Pancreas (tissue), 10 donors: ENCODE measurements around the gene SLC28A1. TPM values are rescaled to one million over a fixed set of nuclear protein-coding genes. Genes with fewer than 3 reads are reported as not detected.

Experiments
- ATAC-seq, 4 donors: fragments of 200-7000 bp; cut with Tn5 transposase; one replicate each; pipeline versions ENCODE4 v1.8.0 to v1.9.1; 2020; ENCODE audit warnings: mild to moderate bottlenecking in 4 of 4, moderate library complexity in 4 of 4
- DNase-seq, 6 donors: peaks; one replicate each; pipeline ENCODE4 v3.0.0-alpha.2; 2020
- FAIRE-seq: peaks from 2 replicates; lab custom pipeline; 2012; peaks lifted over from hg19 to GRCh38; lab: Jason Lieb, UNC
- H3K27ac ChIP-seq, 4 donors: fragments of 200-600 bp; sonication (generic); 1 replicate in 3 of 4; 2 replicates in 1 of 4; pipeline versions ENCODE4 v1.5.0 to v1.8.0; 2020
- H3K27me3 ChIP-seq, 4 donors: fragments of 200-600 bp; one replicate each; pipeline ENCODE4 v1.8.0; 2021
- H3K36me3 ChIP-seq, 3 donors: fragments of 200-600 bp; sonication (generic) in 1 of 3; one replicate each; pipeline versions ENCODE4 v1.5.0 to v1.8.0; 2020 to 2021
- H3K4me1 ChIP-seq, 3 donors: fragments of 200-600 bp; one replicate each; pipeline ENCODE4 v1.8.0; 2021
- H3K4me3 ChIP-seq, 4 donors: fragments of 200-600 bp; sonication (generic) in 2 of 4; one replicate each; pipeline versions ENCODE4 v1.5.0 to v1.8.0; 2020 to 2021
- H3K9me3 ChIP-seq, 4 donors: fragments of 200-600 bp; one replicate each; pipeline ENCODE4 v1.8.0; 2021
- CTCF ChIP-seq, 4 donors: fragments of 200-600 bp; sonication (generic) in 3 of 4; IDR thresholded peaks; one replicate each; pipeline versions ENCODE4 v1.5.0 to v1.8.0; 2021; ENCODE audit warnings: antibody characterized with exemption in 4 of 4
- WGBS, 2 donors: extraction: QIAGEN DNeasy Blood & Tissue Kit; methylation state at CpG; one replicate each; pipeline ENCODE4 v1.1.7; 2013; 5-methylcytosine and 5-hydroxymethylcytosine counted together
- intact Hi-C, 3 donors: fragments of 100-400 bp; cut with DNase I; formaldehyde crosslinking; loops; one replicate each; pipeline versions ENCODE4 v1.11.1 to v1.14.2; 2022
- polyA plus RNA-seq, 2 donors: library from polyadenylated mRNA; stranded (reverse); fragments of 200-250 nt; gene quantifications; one replicate each; pipeline ENCODE4 v1.2.3, GENCODE V29; 2013
- total RNA-seq, 6 donors: library from RNA; stranded (reverse); fragmentation: NEBNext Ultra II Directional in 4 of 6; extraction: Animal tissue kit (Norgen Biotek cat#: 25700) in 4 of 6; gene quantifications; one replicate each; pipeline versions ENCODE4 v1.2.1 to v1.2.4, GENCODE V29; 2021 to 2023
- donor health status: healthy with polysubstance abuse.
- donor health status: DM: no; HTN: no; CAD: no; lungs with moderate emphysema.
- donor health status: DM: no; HTN: no; CAD: no.
- donor health status: control.
- donor health status: control.
- donor health status: Bipolar disorder and iron deficiency.
- donor health status: DM: yes; HTN: yes; CAD: no.
- donor health status: DM: no; HTN: no; CAD: no.
- donor health status: DM: no; HTN: no; CAD: no.
- donor health status: DM: yes; HTN: yes; CAD: no.

SLC28A1 gene
- total and polyA plus RNA-seq, 8 donors = 0.02 to 0.21 (median 0.11) TPM; not detected in 3

GRCh38 chr15:84947947-84948830, 63.7 kb downstream of the SLC28A1 start:
- intact Hi-C loops = no loop called here
- H3K9me3 ChIP-seq = no peaks in the 10 kb centered on the region
- H3K36me3 ChIP-seq = no peaks in the 10 kb centered on the region
- no peak for FAIRE-seq
- H3K4me3 ChIP-seq = no peak overlapping the region
- ATAC-seq = peak; percentile 26 to 62 (median 48)
- H3K4me1 ChIP-seq = peaks cover 0 to 2% (median 0%) of the 10 kb centered on the region in 3 donors
- H3K27ac ChIP-seq = no peak overlapping the region
- DNase-seq = no peak
- TF ChIP-seq CTCF (IDR thresholded peaks at IDR 0.05) = no peak
- WGBS, 2 donors = 77 to 82% methylated on average over 4 of the region's 4 CpGs
- no peaks in the 10 kb centered on the region for H3K27me3 ChIP-seq

- Histone ChIP-seq H3K36me3 (no peaks in the 10 kb centered on the region), H3K4me1 (peaks cover 0 to 2% (median 0%) of the 10 kb centered on the region in 3 donors), H3K27me3 (no peaks in the 10 kb centered on the region), H3K27ac (no peak overlapping the region), H3K9me3 (no peaks in the 10 kb centered on the region), H3K4me3 (no peak overlapping the region)
- FAIRE-seq (no peak), ATAC-seq (peak in 1 of 4 donors; percentile 16), DNase-seq (no peak)
- WGBS, 2 donors = 85 to 94% methylated on average over 2 of the region's 2 CpGs
- intact Hi-C loops = no loop called here
- TF ChIP-seq CTCF (IDR thresholded peaks at IDR 0.05) = no peak
Measured at GRCh38 chr15:84949043-84949442, 64.6 kb downstream of the SLC28A1 start.

GRCh38 chr15:84949845-84950569, 65.5 kb downstream of the SLC28A1 start:
- ATAC-seq (no peak), FAIRE-seq (no peak), DNase-seq (no peak)
- Histone ChIP-seq H3K4me3 (no peak overlapping the region), H3K36me3 (no peaks in the 10 kb centered on the region), H3K27me3 (no peaks in the 10 kb centered on the region), H3K4me1 (peaks cover 0 to 2% (median 0%) of the 10 kb centered on the region in 3 donors), H3K9me3 (no peaks in the 10 kb centered on the region), H3K27ac (no peak overlapping the region)
- intact Hi-C loops = loop anchor here in 1 of 3 donors (10.0 kb wide), 1 partner anchor 95 kb away; no protein-coding TSS in a partner anchor
- TF ChIP-seq CTCF (IDR thresholded peaks at IDR 0.05) = no peak
- 67 to 70% methylated on average over 7 of the region's 7 CpGs for WGBS, 2 donors

- Histone ChIP-seq H3K36me3 (no peaks in the 10 kb centered on the region), H3K9me3 (no peaks in the 10 kb centered on the region), H3K27me3 (no peaks in the 10 kb centered on the region), H3K4me3 (no peak overlapping the region), H3K4me1 (peaks cover 0 to 2% (median 0%) of the 10 kb centered on the region in 3 donors), H3K27ac (no peak overlapping the region)
- ATAC-seq (no peak), DNase-seq (no peak), FAIRE-seq (no peak)
- intact Hi-C loops = loop anchor here in 1 of 3 donors (10.0 kb wide), 1 partner anchor 94 kb away; no protein-coding TSS in a partner anchor
- 77 to 86% methylated on average over 7 of the region's 7 CpGs for WGBS, 2 donors
- TF ChIP-seq CTCF (IDR thresholded peaks at IDR 0.05) = no peak
Measured at GRCh38 chr15:84950570-84951111, 66.2 kb downstream of the SLC28A1 start.
